8988T (cell line): ENCODE results near the gene CERS1.
A peak's percentile ranks its signal among the peaks of the same experiment; 100 is the strongest.

Experiments used
- DNase-seq: peaks from one replicate; pipeline ENCODE4 v3.0.0; 2011

The CERS1 gene

DNA sequence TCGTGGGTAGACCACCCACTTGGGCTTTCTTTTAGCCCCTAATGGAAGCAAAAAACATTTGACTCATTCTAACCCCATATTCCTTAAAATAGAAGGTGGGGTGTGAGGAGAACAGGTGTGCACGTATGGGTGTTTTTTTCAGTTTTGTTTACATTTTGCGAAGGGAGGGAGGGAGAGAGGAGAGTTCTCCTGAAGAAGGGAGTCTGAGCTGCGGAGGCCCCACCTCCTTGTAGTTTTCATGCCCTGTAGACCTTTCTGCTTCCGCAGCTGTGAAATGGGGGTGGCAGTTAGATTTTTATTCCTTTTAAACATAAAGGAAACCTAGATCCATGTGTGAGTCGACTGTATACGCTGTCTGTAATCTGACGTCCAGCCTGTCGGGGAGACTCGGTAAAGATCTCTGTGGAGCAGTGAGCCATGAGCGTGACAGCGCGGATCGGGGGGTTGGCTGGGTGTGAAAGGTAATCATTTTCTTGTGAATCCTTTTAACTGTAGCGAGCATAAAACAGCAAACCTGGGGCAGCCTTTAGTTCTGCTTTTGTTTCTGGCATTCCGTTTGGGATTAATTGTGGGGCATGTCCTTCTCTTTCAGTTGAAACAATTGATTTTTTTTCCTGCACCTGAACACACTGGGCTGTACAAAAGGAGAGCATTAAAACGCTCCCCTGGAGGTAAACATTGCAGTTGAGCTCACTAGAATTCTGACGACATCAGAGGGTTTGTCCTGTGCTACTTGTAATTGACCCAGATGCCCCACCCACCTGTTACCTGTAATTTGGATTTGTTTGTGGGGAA is 61.9 kb downstream of the CERS1 start:
- peak; percentile 38 for DNase-seq

DNA sequence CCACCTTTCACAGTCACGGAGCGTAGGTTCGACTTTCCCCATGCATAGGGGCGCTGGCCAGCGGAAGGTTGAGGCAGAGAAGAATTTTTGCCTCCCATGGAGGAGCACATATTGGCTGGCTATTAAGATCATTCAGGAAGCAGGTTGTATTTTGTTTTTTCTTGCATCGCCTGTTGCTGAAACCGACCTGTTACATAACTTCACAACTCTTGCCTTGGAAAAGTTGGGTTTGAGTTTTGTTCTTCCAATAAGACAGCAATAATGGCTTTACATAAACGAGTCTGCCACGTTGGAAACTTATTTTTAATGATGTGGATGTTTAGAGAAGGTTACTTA is 62.8 kb downstream of the CERS1 start:
- no peak for DNase-seq

DNA sequence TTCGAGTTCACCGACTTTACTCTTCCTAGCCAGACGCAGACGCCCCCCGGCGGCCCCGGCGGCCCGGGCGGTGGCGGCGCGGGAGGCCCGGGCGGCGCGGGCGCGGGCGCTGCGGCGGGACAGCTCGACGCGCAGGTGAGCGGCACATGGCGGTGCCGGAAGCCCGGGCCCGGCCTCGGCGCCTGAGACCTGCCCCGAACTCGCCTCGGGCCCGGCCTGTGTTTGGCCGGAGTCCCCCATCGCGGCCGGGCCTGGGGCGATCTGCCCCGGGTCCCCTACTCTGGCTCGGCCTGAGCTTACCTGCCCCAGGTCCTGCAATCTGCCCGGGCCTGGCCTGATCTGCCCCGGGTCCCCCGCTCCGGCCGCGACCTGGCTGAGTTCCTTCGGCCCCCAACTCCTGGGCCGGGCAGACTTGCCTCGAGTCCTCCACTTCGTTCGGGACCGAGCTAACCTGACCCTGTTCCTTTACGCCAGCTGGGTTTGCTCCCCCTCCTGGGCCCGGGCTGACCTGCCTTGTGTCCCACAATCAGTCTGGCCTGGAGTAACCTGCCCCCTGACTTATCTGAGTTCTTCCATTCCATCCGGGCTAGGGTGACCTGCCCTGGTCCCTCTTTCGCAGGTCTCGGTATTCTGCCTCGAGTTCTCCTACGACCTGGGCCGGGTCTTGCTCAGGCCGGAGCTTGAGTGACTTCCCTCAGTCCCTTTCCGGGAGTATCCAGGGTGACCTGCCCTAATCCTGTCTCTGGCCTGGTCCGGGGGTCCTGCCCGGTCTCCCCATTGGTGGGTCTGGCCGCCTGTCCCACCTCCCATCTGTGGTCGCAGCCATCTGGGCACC is 63.4 kb downstream of the CERS1 start:
- peak; percentile 43 for DNase-seq

- peak; percentile 98 for DNase-seq
These were observed 64.2 kb downstream of the CERS1 start, which contains the start of gene UPF1 for GRCh38 chr19:18831524-18832305. TSS of gene UPF1 (plus strand) at chr19:18831959. CDS start at chr19:18832210, 251 bp downstream.

DNA sequence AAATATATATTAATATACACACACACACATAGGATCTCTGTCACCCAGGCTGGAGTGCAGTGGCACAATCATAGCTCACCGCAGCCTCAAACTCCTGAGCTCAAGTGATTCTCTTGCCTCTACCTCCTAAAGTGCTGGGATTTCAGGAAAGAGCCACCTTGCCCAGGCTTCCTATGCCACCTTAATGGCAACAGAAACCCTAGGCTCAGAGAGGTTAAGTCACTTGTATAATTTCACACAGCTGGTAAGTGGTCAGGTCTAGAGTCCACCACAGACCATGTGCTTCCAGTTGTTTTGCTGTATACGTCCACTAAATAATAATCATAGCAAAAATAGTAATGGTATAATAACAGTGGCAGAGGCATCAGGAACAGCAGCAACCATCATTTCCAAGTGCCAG is 65.5 kb downstream of the CERS1 start:
- DNase-seq, result no peak

GRCh38 chr19:18828786-18829185 is 67.2 kb downstream of the CERS1 start:
- no peak for DNase-seq
